Measurements from ENCODE around the gene KCNQ2.

The KCNQ2 gene

GRCh38 chr20:63414720-63415430 lies 57.6 kb downstream of the KCNQ2 start:
- TF ChIP-seq, protein P1, sequence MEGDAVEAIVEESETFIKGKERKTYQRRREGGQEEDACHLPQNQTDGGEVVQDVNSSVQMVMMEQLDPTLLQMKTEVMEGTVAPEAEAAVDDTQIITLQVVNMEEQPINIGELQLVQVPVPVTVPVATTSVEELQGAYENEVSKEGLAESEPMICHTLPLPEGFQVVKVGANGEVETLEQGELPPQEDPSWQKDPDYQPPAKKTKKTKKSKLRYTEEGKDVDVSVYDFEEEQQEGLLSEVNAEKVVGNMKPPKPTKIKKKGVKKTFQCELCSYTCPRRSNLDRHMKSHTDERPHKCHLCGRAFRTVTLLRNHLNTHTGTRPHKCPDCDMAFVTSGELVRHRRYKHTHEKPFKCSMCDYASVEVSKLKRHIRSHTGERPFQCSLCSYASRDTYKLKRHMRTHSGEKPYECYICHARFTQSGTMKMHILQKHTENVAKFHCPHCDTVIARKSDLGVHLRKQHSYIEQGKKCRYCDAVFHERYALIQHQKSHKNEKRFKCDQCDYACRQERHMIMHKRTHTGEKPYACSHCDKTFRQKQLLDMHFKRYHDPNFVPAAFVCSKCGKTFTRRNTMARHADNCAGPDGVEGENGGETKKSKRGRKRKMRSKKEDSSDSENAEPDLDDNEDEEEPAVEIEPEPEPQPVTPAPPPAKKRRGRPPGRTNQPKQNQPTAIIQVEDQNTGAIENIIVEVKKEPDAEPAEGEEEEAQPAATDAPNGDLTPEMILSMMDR (IDR thresholded peaks at IDR 0.05; ENCODE audit: low read depth, low read length), result no peak
- no peak for DNase-seq (ENCODE audit: low read depth, low spot score)
- in situ Hi-C loops (cut with HindIII; ENCODE audit: low sequenced_read_pairs), result no loop called here
- H3K4me3 ChIP-seq (ENCODE audit: low read depth, low read length), result no peak overlapping the region

DNA sequence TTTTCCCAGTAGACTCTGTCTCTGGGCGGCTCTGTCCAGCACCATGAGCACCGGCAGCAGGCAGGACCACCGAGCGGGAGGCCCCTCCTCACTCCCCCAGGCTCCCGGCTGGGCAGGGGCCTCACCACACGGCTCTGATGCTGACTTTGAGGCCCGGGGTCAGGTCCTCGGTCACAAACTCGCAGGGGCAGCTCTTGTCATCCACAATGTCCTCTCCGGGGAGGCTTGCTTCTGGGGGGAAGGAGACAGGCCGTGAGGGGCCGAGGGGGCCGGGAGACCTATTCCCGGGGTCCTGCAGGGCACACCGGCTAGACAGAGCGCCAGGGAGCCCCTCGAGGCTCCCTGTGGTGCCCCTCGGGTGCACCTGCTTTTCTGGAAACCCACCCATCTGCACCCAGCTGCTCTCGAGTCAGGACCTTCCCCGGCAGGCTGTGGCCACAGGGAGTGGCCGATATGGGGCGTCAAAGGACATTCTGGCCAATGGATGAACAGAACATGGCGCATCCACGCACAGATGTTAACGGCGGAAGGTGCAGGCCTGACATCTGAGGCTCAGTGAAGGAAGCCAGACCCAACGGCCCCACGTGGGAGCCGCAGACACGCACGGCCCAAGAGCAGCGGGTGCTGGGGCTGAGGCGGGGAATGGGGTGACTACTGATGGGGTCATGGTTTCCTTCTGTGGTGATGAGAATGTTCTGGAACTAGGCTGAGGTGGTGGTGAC lies 58.3 kb downstream of the KCNQ2 start:
- TF ChIP-seq, protein P1 (IDR thresholded peaks at IDR 0.05; ENCODE audit: low read depth, low read length), result no peak
- no peak overlapping the region for H3K4me3 ChIP-seq (ENCODE audit: low read depth, low read length)
- in situ Hi-C loops (cut with HindIII; ENCODE audit: low sequenced_read_pairs), result no loop called here
- DNase-seq (ENCODE audit: low read depth, low spot score), result no peak

GRCh38 chr20:63413323-63413722 lies 59.1 kb downstream of the KCNQ2 start:
- DNase-seq (ENCODE audit: low read depth, low spot score), result no peak
- TF ChIP-seq, protein P1 (IDR thresholded peaks at IDR 0.05; ENCODE audit: low read depth, low read length), result no peak
- H3K4me3 ChIP-seq (ENCODE audit: low read depth, low read length), result no peak overlapping the region
- in situ Hi-C loops (cut with HindIII; ENCODE audit: low sequenced_read_pairs), result no loop called here

- no peak for DNase-seq (ENCODE audit: low read depth, low spot score)
- no peak overlapping the region for H3K4me3 ChIP-seq (ENCODE audit: low read depth, low read length)
- TF ChIP-seq, protein P1 (IDR thresholded peaks at IDR 0.05; ENCODE audit: low read depth, low read length), result no peak
- in situ Hi-C loops (cut with HindIII; ENCODE audit: low sequenced_read_pairs), result no loop called here
These were observed 59.6 kb downstream of the KCNQ2 start for GRCh38 chr20:63412889-63413288.

GRCh38 chr20:63411898-63412631 lies 60.4 kb downstream of the KCNQ2 start:
- no peak for DNase-seq (ENCODE audit: low read depth, low spot score)
- no peak overlapping the region for H3K4me3 ChIP-seq (ENCODE audit: low read depth, low read length)
- in situ Hi-C loops (cut with HindIII; ENCODE audit: low sequenced_read_pairs), result no loop called here
- TF ChIP-seq, protein P1 (IDR thresholded peaks at IDR 0.05; ENCODE audit: low read depth, low read length), result no peak

GRCh38 chr20:63411151-63411897 lies 61.1 kb downstream of the KCNQ2 start:
- DNase-seq (ENCODE audit: low read depth, low spot score), result no peak
- TF ChIP-seq, protein P1 (IDR thresholded peaks at IDR 0.05; ENCODE audit: low read depth, low read length), result no peak
- H3K4me3 ChIP-seq (ENCODE audit: low read depth, low read length), result no peak overlapping the region
- in situ Hi-C loops (cut with HindIII; ENCODE audit: low sequenced_read_pairs), result no loop called here
